Glutamatergic neuron (in vitro differentiated cells): ENCODE measurements around the gene PDCL3. TPM values are rescaled to one million over a fixed set of nuclear protein-coding genes. Genes with fewer than 3 reads are reported as not detected.

Experiments
- DNase-seq: peaks from one replicate; pipeline ENCODE4 v3.0.0; 2022
- H3K27ac Mint-ChIP-seq: one replicate; pipeline ENCODE4 v1.8.0; 2020; ENCODE audit warnings: mild to moderate bottlenecking, mixed read lengths, inconsistent platforms; ENCODE audit not compliant: unreplicated experiment
- H3K27me3 Mint-ChIP-seq: one replicate; pipeline ENCODE4 v1.8.0; 2020; ENCODE audit warnings: mild to moderate bottlenecking, moderate library complexity, mixed read lengths, inconsistent platforms; ENCODE audit not compliant: unreplicated experiment
- H3K36me3 Mint-ChIP-seq: one replicate; pipeline ENCODE4 v1.8.0; 2020; ENCODE audit warnings: mild to moderate bottlenecking, mixed read lengths, inconsistent platforms; ENCODE audit not compliant: unreplicated experiment
- H3K4me1 Mint-ChIP-seq: one replicate; pipeline ENCODE4 v1.8.0; 2020; ENCODE audit warnings: mild to moderate bottlenecking, low read depth, mixed read lengths, inconsistent platforms; ENCODE audit not compliant: unreplicated experiment
- H3K4me3 Mint-ChIP-seq: one replicate; pipeline ENCODE4 v1.8.0; 2020; ENCODE audit warnings: mild to moderate bottlenecking, mixed read lengths, inconsistent platforms; ENCODE audit not compliant: unreplicated experiment
- H3K9me3 Mint-ChIP-seq: one replicate; pipeline ENCODE4 v1.8.0; 2020; ENCODE audit warnings: mild to moderate bottlenecking, moderate library complexity, mixed read lengths, inconsistent platforms; ENCODE audit not compliant: unreplicated experiment
- CTCF ChIP-seq: fragments of 200-600 bp; sonication (generic); IDR thresholded peaks from one replicate; pipeline ENCODE4 v1.5.0; 2021; ENCODE audit not compliant: partially characterized antibody, unreplicated experiment
- total RNA-seq: library from RNA; stranded (reverse); fragmentation: NEBNext Ultra II Directional; extraction: Animal tissue kit (Norgen Biotek cat#: 25700); gene quantifications from one replicate; pipeline ENCODE4 v1.2.1, GENCODE V29; 2021; ENCODE audit not compliant: unreplicated experiment

The PDCL3 gene
- total RNA-seq, 1 donor from 2014 or later: 24.9 TPM

- no peaks in the 10 kb centered on the region for H3K36me3 Mint-ChIP-seq
- no peak for DNase-seq
- H3K9me3 Mint-ChIP-seq: peaks cover 1% of the 10 kb centered on the region
- H3K4me1 Mint-ChIP-seq: no peaks in the 10 kb centered on the region
- no peak overlapping the region for H3K4me3 Mint-ChIP-seq
- no peak for TF ChIP-seq CTCF
- H3K27me3 Mint-ChIP-seq: peaks cover 4% of the 10 kb centered on the region
- H3K27ac Mint-ChIP-seq: no peak overlapping the region
Observed at GRCh38 chr2:100568989-100569388, 6.2 kb downstream of the PDCL3 start.

GRCh38 chr2:100571668-100572067 is 8.9 kb downstream of the PDCL3 start:
- no peak overlapping the region for H3K27ac Mint-ChIP-seq
- H3K9me3 Mint-ChIP-seq: peaks cover 1% of the 10 kb centered on the region
- no peak for TF ChIP-seq CTCF
- no peak for DNase-seq
- H3K4me3 Mint-ChIP-seq: no peak overlapping the region
- H3K4me1 Mint-ChIP-seq: no peaks in the 10 kb centered on the region
- H3K36me3 Mint-ChIP-seq: no peaks in the 10 kb centered on the region
- no peaks in the 10 kb centered on the region for H3K27me3 Mint-ChIP-seq

- no peak for TF ChIP-seq CTCF
Observed at GRCh38 chr2:100577777-100578176, 15.0 kb downstream of the PDCL3 start.

GRCh38 chr2:100580367-100581276 is 17.8 kb downstream of the PDCL3 start:
- H3K36me3 Mint-ChIP-seq: peaks cover 5% of the 10 kb centered on the region
- TF ChIP-seq CTCF: no peak

More at GRCh38 chr2:100577777-100578176, 15.0 kb downstream of the PDCL3 start:
- no peaks in the 10 kb centered on the region for H3K36me3 Mint-ChIP-seq
- no peak for DNase-seq
- no peaks in the 10 kb centered on the region for H3K4me1 Mint-ChIP-seq
- H3K9me3 Mint-ChIP-seq: peaks cover 1% of the 10 kb centered on the region
- H3K27me3 Mint-ChIP-seq: no peaks in the 10 kb centered on the region
- no peak overlapping the region for H3K27ac Mint-ChIP-seq
- H3K4me3 Mint-ChIP-seq: no peak overlapping the region

GRCh38 chr2:100581277-100581612 is 18.5 kb downstream of the PDCL3 start:
- TF ChIP-seq CTCF: no peak
- no peak overlapping the region for H3K4me3 Mint-ChIP-seq
- peaks cover 11% of the 10 kb centered on the region for H3K36me3 Mint-ChIP-seq
- no peak for DNase-seq
- no peaks in the 10 kb centered on the region for H3K4me1 Mint-ChIP-seq
- no peaks in the 10 kb centered on the region for H3K27me3 Mint-ChIP-seq
- H3K27ac Mint-ChIP-seq: no peak overlapping the region
- peaks cover 1% of the 10 kb centered on the region for H3K9me3 Mint-ChIP-seq

More at GRCh38 chr2:100580367-100581276, 17.8 kb downstream of the PDCL3 start:
- Mint-ChIP-seq H3K4me3 (no peak overlapping the region), H3K27me3 (no peaks in the 10 kb centered on the region), H3K4me1 (no peaks in the 10 kb centered on the region), H3K27ac (no peak overlapping the region), H3K9me3 (peaks cover 1% of the 10 kb centered on the region)
- DNase-seq: no peak
